ENCODE measurements around the gene NCBP2L. TPM values are rescaled to one million over a fixed set of nuclear protein-coding genes. Genes with fewer than 3 reads are reported as not detected.
A peak's percentile ranks its signal among the peaks of the same experiment; 100 is the strongest.
"Not testable (repeated sequence)": the region's sequence is repeated elsewhere in the genome, so short reads cannot be mapped to it uniquely, and the experiment has no call there.

NCBP2L gene
- polyA plus RNA-seq, 3 donors = 0.31 TPM; not detected in 2

DNA sequence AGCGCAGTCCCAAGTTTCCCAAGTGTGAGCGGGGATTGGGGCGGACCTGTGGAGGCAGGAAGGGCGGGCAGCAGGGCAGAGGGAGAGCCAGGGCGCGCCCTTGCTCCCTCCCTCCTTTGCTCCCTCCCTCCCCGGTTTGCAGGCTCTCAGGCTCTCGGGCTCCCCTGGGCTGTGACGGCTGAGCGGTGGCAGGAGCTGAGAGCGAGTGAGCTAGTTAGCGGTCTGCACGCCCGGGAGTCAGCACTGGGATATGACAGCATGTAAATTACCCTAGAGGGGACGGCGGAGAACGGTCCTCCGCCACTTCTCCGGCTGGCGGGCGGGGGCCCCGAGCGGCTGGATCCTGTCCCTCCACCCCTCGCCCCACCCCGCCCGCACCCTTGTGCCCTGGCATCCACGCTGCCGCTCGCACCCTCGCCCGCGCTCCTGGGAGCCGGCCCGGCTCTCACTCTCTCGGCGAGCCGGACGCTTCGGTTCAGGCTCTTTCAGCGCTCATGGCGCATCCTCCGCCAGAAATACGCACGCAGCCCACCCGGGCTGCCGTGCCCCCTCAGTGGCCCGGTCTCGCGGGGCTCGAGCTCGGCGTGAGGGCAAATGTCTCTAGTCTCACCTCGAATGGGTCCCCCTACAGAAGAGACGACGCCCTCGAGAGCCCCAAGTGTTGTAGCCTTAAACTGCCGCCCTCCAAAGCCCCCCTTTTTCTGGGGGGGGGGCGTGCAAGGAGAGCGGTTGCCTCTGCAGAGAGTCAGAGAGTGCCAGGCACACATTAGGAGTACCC lies 1.6 kb upstream of the NCBP2L start, which contains the start of gene TSC22D3:
Gene TSC22D3, minus strand, starts transcription at position 54 of the 778 bp plus-strand sequence. CDS start 368 bp downstream, outside the sequence.
- WGBS, 3 donors = 0 to 25% (median 1%) methylated on average over 19 to 57 of the region's 59 CpGs
- no peak within 1 kb of the TSS for H3K27ac ChIP-seq (ENCODE audit: low read depth, low read length)

DNA sequence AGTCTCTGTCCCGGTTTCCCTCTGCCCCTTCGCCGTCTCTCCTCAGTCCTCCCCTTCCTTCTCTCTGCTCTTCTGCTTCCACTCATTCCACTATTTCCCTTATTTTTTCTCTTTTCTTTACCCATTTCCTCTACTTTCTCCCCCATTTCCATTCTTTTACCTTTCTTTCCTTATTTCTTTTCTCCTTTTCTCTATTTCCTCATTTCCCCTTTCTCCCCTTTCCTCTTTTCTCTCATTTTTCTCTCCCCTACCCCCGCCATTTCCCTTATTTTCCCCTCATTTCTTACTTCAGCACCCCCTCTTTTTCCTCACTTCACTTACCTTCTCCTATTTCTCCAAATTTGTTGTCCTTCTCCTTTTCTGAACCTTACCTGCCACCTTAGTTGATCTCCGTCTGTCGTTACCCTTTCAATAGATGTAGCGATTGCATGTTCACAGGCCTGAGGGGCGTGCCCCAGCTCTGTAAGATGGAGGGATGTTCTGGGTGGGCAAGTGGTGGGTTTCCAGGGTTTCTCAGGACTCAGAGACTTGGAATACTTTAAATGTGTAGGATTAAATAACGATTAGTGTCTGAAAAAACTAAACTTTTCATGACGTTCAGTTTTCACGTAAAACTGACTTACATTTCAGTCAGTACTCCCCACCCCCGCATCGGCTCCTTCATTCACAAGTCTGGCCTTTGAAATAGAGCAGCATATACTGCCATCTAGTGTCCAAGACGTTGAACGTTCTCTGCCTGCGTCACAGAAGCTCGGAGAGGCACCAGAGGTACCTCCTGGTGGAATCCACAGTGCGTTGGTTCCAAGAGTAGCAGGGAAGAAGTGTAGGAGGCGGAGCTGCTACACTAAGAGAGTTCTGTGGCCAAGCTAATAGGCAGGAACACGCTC lies 641 bp upstream of the NCBP2L start:
- WGBS, 3 donors = 3 to 17% (median 8%) methylated on average over 20 of the region's 20 CpGs
- no peak overlapping the region for H3K27ac ChIP-seq (ENCODE audit: low read depth, low read length)

DNA sequence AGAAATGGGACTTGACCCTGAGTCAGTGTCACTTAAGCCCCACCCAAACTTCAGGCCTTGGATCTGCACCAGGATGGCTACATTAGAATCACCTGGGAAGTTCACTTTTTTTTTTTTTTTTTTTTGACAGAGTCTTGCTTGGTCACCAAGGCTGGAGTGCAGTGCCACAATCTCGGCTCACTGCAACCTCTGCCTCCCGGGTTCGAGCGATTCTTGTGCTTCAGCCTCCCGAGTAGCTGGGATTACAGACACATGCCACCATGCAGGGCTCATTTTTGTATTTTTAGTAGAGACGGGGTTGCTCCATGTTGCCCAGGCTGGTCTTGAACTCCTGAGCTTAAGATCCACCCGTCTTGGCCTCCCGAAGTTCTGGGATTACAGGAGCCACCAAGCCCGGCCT lies 3.0 kb downstream of the NCBP2L start:
- WGBS, 3 donors = 94 to 96% (median 96%) methylated on average over 9 of the region's 9 CpGs

DNA sequence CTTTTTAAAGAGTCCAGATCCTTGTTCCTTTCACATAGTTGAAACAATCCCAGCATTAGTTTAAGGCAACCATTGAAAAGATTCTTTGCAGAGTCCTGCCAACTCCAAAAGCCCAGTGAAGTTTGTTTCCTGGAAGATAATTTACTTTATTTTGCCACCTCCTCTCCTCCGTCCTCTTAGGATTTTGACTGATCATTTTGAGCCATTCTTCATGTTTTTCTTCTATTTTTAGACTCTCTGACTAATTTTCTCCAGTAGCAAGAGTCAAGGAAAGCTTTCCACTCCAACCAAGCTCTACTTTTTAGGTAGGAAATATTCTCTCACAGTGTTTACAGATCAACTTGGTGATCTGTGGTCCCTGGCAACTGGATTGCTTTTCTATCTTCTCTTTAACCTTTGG lies 10.3 kb downstream of the NCBP2L start:
- no peak overlapping the region for H3K27ac ChIP-seq (ENCODE audit: low read depth, low read length)

More for the DNA sequence above, 3.0 kb downstream of the NCBP2L start:
- H3K27ac ChIP-seq (ENCODE audit: low read depth, low read length) = no peak overlapping the region

DNA sequence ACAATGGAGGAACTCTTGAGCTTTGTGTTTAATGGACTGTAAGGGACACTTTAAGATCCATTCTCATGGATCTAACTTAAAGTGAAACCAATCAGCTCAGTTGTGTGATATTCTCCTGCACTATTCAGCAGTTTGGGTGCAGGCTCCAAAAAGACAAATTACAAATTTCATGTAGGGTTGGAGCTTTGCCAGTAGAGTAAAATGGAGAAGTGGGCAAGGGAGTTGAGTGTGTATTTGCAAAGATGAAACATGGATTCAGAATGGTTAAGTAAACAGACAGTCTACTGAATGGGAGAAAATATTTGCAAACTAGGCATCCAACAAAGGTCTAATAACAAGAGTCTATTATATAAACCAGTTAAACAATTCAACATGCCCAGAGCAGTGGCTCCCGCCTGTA lies 26.9 kb downstream of the NCBP2L start:
- WGBS, 3 donors = 68 to 100% (median 88%) methylated on average over 1 of the region's 1 CpG

More for the DNA sequence above, 10.3 kb downstream of the NCBP2L start:
- WGBS, 3 donors = 21 to 54% (median 46%) methylated on average over 1 of the region's 1 CpG

DNA sequence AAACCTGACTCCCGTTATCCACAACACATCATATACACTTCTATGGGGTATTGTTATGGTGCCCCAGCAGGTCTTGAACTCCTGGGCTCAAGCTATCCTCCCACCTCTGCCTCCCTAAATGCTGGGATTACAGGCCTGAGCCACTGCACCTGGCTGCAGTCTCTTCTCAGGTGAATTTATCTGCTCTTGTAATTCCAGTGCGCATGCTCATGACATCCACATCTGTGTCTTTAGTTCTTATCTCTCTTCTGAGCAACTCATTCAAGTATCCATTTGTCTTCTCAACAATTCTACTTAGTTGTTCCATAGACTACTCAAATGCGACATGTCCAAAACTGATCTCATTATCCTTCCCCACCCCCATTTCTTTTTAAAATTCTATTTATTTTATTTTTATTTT lies 27.6 kb downstream of the NCBP2L start:
- WGBS, 3 donors = 77 to 93% (median 86%) methylated on average over 3 of the region's 3 CpGs
- no peak overlapping the region for H3K27ac ChIP-seq (ENCODE audit: low read depth, low read length)

More for the DNA sequence above, 26.9 kb downstream of the NCBP2L start:
- H3K27ac ChIP-seq (ENCODE audit: low read depth, low read length) = no peak overlapping the region

DNA sequence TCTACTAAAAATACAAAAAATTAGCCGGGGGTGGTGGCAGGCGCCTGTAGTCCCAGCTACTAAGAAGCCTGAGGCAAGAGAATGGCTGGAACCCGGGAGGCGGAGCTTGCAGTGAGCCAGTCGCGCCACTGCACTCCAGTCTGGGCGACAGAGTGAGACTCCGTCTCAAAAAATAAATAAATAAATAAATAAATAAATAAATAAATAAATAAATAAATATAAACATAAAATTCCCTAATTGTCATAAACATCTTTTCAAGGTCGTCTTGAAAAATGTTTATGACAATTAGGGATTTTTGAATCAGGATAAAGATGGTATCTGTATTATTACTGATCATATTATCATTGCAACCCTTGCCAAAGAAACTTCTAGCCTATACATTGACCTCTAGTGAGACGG lies 32.5 kb downstream of the NCBP2L start:
- WGBS, 3 donors = 80 to 94% (median 88%) methylated on average over 10 of the region's 10 CpGs

DNA sequence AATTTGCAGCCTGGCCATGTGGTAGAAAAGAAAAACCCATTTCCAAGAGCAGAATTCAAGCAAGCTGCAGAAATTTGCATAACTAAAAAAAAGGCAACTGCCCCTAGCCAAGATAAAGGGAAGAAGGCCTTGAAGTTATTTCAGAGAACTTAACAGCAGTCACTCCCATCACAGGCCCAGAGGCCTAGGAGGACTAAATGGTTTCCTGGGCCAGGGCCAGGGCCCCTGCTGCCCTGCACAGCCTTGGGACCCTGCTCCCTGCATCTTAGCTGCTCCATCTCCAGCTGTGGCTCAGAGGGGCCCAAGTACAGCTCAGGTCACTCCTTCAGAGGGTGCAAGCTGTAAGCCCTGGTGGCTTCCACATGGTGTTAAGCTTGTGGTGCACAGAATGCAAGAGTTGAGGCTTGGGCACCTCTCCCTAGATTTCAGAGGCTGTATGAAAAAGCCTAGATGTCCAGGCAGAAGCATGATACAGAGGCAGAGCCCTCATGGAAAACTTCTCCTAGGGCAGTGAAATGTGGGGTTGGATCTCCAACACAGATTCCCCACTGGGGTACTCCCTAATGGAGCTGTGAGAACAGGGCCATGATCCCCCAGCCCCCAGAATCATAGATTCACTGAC lies 41.5 kb downstream of the NCBP2L start:
- H3K27ac ChIP-seq (ENCODE audit: low read depth, low read length) = no peak overlapping the region

More for the DNA sequence above, 32.5 kb downstream of the NCBP2L start:
- not testable (repeated sequence) for H3K27ac ChIP-seq (ENCODE audit: low read depth, low read length)

DNA sequence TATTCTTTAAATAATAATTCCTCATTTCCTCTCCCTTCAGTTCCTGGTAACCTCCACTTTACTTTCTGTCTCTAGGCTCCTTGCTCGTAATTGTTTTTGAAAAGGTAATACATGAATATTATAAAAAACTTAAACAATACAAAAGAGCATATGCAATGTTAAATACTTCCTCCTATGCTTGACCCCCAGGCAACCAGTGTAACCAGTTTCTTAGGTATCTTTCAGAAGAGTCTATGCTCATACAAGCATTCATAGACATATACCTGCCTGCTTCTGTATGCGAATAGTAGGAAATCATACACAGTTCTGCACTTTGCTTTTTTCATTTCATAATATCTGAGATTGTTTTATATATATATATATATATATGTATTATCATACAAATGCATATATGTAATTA lies 45.5 kb downstream of the NCBP2L start:
- no peak overlapping the region for H3K27ac ChIP-seq (ENCODE audit: low read depth, low read length)
- 73 to 96% (median 83%) methylated on average over 2 of the region's 2 CpGs for WGBS, 3 donors

DNA sequence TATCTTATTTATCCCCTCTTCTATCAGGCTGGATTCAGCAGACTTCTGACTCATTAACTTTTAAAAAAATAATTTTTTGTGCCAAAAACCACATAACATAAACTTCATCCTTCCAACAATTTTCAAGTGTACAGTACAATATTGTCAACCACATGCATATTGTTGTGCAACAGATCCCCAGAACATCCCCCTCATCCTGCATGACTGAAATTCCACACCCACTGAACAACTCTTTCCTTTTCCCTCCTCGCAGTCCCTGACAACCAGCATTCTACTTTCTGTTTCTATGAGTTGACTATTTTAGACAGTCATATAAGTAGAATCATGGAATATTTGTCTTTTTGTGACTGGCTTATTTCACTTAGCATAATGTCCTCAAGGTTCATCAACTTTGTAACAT lies 45.9 kb downstream of the NCBP2L start:
- no peak overlapping the region for H3K27ac ChIP-seq (ENCODE audit: low read depth, low read length)
- WGBS, 3 donors = 5 to 57% (median 22%) methylated on average over 1 of the region's 1 CpG

DNA sequence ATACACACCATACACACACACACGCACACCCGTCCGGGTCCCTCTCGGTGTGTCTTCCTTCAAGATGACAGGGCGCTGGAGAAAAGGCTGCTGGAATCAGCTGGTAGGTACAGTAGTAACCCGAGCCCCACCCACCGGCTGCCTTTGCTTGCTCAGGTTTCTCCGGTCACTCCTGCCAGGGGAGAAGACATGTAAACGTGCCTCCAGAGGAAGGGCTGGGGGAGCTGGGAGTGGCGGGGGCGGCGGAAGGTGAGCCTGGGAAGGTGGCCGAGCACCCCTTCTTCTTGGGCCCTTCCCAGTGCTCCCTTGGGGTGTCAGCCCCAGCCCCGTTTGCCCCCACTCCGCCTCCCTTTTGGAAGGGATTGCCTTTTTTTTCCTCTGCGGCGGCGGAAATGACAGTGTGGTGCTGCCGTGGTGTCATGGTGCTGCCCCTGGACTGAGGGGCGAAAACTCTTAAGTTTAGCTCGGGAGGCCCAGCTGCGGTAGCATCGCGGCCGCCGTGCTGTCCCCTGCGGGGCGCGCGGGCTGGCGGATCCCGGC lies 48.2 kb downstream of the NCBP2L start, which contains the start of gene MID2:
Gene MID2, plus strand, starts transcription at position 169 of the 540 bp plus-strand sequence. CDS start 561 bp downstream, outside the sequence.
- peak within 1 kb of the TSS; percentile 15 for H3K27ac ChIP-seq (ENCODE audit: low read depth, low read length)
- 1 to 34% (median 3%) methylated on average over 14 to 32 of the region's 32 CpGs for WGBS, 3 donors

DNA sequence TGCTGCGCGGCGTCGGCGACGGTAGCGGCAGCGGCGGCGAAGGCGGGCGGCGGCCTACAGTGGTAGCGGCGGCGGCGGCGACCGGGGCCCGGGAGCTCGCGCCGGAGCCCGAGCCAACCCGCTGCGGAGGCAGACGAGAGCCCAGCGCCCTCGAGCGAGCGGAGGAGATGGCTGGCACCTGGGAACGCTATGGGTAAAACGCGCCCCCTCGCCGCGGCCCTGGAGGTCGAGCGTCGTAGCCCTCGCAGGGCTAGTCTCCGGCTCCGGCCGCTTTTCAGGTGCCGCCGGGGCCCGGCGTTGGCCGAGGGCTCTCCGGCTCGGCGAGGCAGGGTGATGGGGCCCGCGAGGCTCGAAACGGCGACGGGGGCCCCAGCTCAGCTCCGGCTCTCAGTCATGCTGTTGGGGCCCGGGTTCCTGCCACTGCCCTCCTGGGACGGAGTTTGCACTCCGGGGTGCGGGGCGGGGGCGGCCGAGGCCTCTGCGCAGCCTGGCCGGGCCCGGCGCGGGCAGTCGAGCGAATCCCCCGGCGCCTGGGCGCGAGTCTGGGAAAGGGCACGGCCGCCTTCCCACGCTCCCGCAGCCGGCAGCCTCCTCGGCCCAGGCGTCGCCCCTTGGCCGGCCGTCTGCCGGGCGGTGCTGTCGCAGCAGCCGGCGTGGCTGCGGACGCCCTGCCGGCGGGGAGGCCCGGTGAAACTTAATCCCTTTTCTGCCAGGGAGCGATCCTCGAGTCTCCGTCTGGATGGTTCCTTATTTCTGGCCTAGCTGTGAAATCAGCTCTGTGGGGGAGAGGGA lies 48.9 kb downstream of the NCBP2L start:
- H3K27ac ChIP-seq (ENCODE audit: low read depth, low read length) = peak overlapping the region; percentile 15
- 0 to 36% (median 1%) methylated on average over 39 to 99 of the region's 100 CpGs for WGBS, 3 donors

DNA sequence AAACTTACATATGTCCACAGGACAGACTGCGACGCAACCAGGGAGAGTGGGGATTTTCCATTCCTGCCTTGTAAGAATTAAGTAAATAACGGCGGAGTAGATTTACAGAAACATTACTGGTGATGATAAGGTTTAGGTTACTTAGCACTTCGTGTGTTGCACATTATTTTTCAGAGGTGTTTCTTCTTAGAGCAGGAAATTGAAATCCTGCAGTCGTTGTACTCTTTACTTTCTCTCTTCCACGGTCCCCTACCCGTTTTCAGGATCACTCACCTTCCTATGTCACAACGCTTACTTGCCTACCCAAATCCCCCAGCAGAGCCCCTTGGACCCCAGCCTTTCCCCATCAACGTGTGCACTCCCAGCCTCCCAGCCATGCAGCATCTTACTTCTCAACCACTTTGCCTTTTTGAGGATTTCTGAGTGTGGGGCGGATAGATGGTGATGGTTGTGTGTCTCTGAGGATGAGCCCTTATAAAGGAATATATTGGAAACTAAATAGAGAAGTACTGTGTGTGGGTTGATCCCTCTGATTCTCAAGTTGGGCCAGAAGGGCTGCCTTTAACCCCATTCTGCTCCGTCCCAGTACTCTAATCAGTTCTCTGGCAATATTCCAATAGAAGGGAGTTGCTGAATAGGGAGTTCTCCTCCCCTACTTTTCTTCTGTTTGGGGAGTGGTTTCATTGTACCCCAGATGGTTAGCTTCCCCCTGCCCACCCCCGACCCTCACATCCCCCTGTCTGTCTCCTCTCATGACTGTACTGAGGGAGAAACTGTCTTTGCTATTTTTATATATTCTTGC lies 49.7 kb downstream of the NCBP2L start:
- 12 to 35% (median 16%) methylated on average over 13 of the region's 13 CpGs for WGBS, 3 donors
- H3K27ac ChIP-seq (ENCODE audit: low read depth, low read length) = peak overlapping the region; percentile 33

DNA sequence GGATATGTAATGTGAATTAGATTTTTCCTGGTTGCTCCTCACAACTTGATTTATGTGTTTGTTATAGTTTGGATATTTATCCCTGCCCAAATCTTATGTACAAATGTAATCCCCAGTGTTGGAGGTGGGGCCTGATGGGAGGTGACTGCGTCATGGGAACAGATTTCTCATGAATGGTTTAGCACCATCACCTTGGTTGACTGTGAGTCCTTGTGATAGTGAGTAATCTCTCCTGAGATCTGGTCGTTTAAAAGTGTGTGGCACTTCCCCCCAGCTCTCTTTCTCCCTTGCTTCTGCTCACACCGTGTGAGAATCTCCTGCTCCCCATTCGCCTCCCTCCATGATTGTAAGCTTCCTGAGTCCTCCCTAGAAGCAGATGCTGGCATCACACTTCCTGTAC lies 50.3 kb downstream of the NCBP2L start:
- WGBS, 3 donors = 49 to 69% (median 66%) methylated on average over 3 to 4 of the region's 4 CpGs
- no peak overlapping the region for H3K27ac ChIP-seq (ENCODE audit: low read depth, low read length)

DNA sequence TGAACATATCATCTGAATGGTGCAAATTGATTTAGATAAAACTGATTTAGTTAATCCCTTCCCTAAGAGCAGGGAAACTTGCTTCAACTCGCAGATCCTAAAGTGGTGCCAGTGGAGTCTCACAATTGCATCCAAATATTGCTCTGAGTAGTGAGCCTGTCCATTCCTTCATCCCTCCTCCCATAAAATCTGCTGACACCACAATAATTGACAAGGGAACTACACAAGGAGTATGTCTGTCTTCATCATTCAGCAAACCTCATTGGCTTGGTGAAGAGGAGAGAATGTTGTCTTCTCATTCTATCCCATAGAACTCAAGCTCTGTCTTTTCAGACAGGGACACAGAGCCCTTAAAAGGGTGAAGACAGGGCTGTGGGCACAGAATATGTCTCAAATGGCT lies 52.3 kb downstream of the NCBP2L start:
- no peak overlapping the region for H3K27ac ChIP-seq (ENCODE audit: low read depth, low read length)
- 57 to 92% (median 68%) methylated on average over 1 of the region's 1 CpG for WGBS, 3 donors

DNA sequence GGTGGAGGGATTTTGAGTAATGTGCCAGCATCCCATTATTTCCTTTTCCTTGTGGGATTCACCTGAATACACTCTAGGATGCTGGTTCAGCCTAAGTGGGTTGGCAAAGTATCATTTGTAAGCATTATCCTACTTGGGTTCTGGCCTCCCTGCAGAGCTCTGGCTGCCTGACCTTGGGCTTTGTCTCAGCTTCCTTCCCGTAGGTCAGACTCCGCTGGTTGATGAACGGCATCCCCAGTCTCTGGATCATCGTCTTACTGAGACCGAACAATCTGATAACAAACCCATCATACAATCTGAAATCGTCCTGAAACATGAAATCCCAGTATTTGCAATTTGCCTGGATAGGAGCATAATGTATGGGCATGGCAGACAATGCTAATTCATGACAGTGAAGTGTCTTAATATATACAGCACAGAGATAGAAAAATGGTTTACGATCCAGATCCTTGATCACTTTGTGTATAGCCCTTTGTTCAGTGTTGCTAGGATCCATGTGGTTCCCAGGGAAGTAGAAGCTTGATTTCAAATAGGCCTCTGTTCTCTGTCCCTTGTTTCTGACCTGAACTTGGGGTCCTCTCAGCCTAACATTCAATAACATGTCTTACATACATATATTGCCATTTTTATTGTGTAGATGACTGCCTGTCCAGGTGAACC lies 53.7 kb downstream of the NCBP2L start:
- H3K27ac ChIP-seq (ENCODE audit: low read depth, low read length) = no peak overlapping the region
- 72 to 81% (median 75%) methylated on average over 7 of the region's 7 CpGs for WGBS, 3 donors
